ENCODE measurements around the gene WDR13.
"Not testable (repeated sequence)": the region's sequence is repeated elsewhere in the genome, so short reads cannot be mapped to it uniquely, and the experiment has no call there.

The WDR13 gene

DNA sequence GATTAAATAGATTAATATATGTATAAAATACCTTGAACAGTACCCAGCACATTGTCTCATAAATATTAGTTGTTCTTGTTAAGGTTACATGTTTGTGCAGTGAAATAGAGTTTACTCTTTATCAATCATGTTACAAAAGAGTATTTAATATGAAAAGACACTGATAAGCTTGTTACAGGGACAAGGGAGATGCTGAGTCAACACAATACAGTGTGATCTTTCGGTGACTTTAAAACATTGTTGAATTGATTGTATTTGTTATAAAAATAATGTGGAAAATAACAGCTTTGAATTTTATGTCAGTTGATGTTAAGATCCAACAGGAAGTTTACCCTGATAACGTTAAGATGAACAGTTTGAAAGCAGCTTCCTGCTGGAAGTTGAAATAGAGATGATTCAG lies 1.4 kb upstream of the WDR13 start:
- no peak for DNase-seq

DNA sequence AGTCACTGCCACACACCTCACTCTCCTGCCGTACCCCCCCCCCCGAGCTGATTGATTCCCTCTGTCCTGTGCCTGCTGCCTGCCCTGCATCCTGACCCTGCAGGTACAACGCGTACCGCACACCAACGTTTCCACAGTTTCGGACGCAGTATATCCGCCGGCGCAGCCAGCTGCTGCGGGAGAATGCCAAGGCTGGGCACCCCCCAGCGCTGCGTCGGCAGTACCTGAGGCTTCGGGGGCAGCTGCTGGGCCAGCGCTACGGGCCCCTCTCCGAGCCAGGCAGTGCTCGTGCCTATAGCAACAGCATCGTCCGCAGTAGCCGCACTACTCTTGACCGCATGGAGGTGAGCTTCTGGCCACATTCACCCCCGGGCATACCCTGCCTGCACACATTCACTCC lies 1.3 kb downstream of the WDR13 start:
- no peak for DNase-seq

DNA sequence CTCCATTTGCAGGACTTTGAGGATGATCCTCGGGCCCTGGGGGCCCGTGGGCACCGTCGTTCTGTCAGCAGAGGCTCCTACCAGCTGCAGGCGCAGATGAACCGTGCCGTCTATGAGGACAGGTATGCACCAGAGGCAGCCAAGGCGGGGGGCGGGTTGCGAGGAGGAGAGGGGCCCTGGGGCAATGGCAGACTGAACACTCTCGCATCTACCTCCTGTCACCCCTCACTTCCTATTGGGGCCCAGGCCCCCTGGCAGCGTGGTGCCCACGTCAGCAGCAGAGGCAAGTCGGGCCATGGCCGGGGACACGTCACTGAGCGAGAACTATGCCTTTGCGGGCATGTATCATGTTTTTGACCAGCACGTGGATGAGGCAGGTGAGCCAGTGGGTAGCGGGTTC lies 2.0 kb downstream of the WDR13 start:
- DNase-seq, result no peak

DNA sequence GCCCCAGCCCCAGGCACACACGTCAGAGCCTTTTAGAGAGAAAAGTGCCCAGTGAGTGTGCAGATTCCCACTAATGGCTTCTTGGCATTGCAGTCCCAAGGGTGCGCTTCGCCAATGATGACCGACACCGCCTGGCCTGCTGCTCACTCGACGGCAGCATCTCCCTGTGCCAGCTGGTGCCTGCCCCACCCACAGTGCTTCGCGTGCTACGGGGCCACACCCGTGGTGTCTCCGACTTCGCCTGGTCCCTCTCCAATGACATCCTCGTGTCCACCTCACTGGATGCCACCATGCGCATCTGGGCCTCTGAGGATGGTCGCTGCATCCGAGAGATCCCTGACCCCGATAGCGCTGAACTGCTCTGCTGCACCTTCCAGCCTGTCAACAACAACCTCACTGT lies 2.9 kb downstream of the WDR13 start:
- no peak for DNase-seq

DNA sequence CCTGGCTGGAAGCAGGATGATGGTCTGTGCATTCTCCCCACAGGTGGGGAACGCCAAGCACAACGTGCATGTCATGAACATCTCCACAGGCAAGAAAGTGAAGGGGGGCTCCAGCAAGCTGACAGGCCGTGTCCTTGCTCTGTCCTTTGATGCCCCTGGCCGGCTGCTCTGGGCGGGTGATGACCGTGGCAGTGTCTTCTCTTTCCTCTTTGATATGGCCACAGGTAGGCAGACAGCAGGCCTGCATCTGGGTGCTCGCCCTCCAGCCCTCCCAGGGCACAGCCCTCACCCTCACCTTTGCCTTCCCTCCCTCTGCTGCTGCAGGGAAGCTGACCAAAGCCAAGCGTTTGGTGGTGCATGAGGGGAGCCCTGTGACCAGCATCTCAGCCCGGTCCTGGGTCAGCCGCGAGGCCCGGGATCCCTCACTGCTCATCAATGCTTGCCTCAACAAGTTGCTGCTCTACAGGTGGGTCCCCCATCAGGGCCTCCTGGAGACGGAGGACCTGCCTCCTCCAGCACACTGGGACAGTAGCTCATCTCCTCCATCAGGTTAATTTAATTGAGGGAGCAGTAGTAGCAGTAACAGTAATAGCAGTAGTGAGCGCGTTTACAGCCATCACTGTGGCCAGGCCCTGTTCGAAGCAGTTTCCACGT lies 4.6 kb downstream of the WDR13 start:
- no peak for DNase-seq

DNA sequence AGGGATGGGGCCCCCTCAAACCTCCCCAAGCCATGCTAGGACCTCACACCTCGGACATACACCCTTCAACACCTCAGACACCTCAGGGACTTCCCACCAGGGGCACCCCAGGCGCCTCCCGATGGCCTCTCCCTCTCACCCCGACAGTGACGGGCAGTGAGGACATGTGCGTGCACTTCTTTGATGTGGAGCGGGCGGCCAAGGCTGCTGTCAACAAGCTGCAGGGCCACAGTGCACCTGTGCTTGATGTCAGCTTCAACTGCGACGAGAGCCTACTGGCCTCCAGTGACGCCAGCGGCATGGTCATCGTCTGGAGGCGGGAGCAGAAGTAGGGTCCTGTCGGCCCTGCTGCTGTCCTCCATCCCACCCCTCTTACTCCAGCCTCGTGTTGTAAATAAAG lies 7.4 kb downstream of the WDR13 start:
- no peak for DNase-seq

DNA sequence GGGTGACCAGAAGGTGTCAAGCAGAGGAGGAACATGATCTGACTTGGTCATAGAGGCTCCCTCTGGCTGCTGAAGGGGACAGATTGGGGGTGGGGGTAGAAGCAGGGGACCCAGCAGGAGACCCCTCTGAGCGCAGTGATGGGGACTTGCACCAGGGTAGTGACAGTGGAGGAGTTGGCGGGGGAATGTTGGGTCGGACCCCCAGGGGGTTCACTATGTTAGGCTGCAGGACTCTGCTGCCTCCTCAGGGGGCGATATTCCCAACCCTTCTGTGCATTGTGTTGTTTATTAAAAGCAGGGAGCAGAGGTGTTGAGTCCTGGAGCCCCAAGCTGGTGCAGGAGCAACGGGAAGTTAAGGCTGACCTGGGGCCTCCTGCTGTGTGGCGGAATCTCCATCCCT lies 8.8 kb downstream of the WDR13 start:
- DNase-seq, result no peak

DNA sequence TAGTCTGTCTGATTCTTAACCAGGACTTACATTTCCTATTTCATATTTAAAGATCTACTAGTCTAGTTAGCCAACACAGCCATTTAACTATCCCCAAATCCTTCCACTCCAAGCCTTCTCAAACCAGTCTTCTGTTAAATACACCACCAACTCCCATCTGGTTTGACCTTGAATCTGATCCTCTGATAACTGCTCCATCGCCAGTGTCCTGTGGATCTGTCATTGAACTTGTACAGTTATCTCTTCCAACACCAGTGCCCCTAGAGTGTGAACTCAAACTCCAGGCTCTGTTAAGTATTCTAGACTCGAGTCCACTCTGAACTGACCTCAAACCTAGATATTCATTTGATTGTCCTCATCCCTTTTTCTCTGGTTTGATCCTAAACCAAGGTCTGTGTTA lies 14.4 kb downstream of the WDR13 start:
- no peak for DNase-seq

DNA sequence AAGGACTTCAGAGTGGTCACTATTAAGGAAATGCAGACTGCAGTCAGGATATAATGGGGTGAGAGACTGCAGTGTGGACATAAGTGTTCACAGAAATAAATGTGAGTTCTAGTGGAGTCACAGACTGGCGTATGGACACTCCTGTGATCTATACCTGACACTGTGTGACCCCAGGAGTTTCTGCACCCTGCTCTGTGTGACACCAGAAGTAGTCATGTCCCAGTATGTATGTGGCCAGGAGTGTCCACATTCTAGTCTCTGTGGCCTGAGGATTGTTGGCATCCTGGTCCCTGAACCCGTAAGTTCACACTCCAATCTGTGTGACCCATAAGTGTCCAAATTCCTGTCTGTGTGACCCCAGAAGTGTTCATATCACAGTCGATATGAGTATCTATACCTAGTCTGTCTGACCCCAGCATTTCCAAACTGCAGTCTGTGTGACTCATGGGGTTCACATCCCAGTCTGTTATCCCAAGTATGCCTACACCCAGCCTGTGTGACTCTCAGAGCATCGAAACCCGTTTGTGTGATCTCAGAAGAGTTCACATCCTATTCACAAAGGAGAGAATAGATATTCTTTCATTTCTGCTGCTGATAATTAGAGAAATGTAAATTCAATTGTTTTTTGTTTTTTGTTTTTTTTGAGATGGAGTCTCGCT lies 16.3 kb downstream of the WDR13 start:
- DNase-seq, result no peak

DNA sequence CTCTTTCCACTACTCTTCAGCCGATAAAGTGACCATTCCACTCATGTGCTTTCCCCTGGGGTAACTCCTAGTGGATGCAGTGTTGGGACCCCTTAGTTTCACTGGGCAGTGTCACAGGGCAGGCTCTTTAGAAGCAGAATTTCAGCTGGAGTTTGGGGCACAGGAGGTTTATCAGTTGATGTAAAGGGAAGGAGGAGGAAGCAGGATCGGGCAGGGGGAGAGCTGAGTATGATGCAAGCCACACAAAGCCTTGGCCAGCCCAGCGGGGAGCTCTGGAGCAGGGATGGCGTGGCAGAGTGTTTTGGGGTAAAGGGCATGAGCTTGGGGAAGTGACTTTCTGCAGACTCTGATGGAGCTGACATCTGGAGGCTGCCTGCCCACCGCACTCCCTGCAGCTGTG lies 19.3 kb downstream of the WDR13 start:
- no peak for DNase-seq

DNA sequence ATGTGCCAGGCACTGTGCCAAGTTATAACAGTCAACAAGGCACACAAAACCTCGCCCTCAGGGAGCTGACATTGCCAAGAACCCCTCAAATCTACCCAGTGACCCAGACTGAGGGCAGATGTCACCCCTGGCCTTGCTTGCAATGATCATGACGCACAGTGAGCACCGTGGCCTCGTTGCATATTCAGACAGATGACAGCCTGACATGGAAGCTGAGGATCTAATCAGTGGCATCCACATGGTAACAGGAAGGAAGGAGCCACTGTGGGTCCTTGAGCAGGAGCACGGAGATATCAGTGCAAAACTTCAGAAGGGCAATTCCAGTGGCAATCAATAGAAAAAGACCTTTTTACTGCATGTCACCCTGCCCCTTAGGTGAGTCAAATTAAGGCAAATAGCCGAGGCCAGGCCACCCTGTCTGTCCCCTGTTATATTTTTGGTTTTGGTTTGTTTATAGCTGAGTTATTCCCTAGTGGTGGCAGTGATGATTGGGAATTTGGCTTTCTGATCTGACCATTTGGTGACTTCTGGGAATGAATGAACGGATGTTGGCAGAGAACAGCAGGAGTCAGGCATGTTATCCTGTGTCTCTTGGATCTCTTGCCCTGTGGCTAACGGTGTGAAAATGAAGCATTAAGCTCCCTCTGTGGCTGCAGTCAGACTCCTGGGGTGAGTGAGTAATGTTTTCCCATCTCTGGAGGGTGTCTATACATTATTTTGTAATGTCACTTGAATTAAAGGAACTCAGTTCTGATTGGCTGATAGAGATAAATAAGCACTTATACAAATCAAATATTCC lies 20.4 kb downstream of the WDR13 start:
- no peak for DNase-seq

DNA sequence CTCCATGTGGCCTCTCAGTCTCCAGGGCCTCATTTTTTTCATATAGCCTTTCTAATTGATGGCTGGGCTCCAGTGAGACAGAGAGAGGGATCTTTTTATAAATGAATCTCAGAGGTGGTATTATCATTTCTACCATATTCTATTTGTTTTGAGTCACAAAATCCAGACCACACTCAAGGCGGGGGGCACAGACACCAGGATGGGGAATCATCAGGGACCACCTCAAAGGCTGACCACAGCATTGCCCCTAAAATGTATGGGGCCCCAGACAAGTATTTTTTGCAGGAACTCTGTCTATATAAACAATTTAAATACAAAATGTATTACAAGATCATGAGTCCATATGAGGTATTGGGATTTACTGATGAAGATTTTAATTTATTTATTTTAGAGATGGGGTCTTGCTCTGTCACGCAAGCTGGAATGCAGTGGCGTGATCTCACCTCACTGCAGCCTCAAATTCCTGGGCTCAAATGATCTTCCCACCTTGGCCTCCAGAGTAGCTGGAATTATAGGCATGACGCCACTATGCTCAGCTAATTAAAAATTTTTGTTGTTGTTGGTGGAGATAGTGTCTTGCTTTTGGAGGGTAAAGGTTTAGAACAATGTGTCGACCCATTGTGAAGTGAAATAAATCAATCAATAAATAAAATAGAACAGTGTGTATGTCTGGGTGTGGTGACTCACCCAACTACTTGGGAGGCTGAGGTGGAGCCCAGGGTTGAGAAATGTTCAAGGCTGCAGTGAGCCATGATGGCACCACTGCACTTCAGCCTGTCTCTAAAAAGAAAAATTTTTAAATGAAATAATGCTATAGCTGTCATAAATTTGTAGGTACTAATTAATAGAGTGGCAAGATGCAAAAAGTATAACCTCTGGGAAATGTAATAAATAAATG lies 29.4 kb downstream of the WDR13 start:
- DNase-seq, result no peak

DNA sequence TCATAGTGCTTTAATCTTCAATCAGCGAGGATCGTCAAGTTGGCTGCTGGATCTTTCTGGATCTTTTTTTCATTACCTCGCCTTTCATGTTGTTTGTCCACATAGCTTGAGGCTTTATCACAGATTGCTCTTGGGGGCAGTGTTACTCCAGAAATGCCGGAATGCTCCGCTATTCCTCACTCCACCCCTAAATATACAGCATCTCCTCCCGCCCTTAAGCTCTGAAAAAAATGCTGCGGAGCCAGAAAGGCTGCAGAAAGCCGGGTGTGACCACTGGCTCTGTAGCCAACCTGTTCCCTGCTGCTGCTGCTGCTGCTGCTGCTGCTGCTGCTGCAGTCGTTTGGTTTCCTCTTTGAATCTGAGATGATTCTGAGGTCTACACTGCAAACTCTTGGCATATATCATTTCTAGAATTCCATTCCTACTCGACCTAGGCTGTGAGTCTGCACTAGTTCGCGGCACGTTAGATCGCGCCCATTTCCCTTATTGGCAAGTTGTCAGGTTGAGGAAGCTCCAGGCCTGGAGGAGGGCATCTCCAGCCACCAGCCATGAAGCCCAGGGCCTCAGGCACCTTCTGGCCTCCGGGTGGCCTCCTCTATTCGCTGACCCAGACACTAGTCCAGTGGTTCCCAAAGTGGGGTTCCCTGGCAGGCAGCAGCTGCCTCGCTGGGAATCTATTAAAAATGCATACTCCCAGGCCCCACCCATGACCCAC lies 34.2 kb downstream of the WDR13 start:
- DNase-seq, result peak in 4 of 5 experiments; percentile 27 to 87 (median 46)

DNA sequence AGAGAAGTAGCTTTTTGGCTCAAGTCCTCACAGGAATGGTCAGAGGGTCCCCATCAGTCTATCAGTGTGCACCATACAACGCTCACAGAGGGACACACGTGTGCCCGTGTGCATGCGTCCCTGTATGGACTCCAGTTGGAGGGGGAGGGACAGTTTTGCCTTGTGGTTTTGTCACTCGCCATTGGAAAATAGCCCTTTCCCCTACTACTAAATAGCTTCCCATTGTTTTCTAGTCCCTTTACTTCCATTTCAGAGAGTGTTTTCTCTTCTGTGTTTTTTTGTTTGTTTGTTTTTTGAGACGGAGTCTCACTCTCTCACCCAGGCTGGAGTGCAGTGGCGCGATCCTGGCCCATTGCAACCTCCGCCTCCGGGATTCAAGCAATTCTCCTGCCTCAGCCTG lies 34.9 kb downstream of the WDR13 start:
- DNase-seq, result no peak

DNA sequence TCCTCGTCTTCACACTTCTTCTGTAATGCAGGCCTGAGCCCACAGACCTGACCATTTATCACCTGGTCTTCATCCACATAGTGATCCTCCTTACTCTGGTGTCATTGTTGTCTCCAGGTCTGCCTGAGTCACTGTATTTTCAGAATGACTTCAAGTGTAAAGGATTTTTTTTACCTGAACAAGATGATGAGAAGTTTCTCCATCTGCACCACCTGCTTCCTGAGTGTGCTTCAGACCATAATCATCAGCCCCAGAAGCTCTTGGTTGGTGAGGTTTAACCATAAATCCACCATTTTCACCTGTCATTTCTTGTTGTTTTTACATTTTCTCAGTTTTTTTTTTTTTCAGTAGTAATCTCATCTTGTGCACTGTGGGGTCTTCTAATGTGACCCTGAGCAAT lies 39.0 kb downstream of the WDR13 start:
- no peak for DNase-seq

DNA sequence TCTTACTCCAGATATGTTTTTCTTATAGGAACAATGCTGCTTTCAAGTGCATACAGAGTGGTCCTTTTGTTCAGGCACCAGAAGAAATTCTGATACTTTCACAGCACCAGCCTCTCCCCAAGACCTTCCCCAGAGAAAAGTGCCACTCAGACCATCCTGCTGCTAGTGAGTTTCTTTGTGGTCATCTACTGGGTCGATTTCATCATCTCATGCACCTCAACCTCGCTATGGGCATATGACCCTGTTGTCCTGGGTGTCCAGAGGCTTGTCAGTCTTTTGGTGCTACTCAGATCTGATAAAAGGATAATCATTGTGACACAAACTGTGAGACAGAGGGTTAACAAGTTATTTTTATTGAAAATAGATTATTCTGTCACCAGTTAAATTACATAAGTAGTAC lies 39.5 kb downstream of the WDR13 start:
- DNase-seq, result no peak

DNA sequence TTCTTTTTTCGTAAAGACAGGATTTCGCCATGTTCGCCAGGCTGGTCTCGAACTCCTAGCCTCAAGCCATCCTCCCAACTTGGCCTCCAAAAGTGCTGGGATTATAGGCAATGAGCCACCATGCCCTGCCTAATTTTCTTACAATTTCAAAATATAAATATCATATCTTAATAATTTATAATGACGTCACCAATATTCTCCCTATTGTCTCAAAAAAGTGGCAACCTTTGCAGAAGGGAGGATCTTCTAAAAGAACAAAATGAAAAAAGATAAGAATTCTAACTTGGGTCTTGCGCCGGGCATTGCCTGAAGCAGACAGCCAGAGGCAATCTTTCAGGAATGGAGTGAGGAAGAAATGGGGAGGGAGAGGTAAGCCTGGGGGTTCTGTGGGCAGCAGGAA lies 48.4 kb downstream of the WDR13 start:
- no peak for DNase-seq

DNA sequence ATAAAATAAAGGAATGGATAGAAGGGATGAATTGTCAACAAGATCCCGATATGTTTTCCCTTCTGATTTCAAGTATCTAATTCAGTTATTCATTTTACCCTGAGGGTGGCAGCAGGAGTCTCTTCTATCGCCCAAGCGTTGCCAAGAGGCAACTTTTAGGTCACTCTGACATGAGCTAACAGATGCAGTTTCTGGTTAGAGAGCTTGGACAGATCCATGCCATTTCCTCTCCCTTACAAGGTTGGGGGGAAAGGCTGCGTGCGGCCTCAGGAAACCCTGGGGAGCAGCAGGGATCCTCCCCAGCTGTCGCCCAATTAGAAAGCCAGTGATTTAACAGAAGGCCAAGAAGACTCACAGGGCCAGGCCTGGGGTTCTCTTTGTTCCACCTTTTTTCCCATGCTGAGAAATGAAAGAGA lies 51.1 kb downstream of the WDR13 start:
- peak in 3 of 5 experiments; percentile 10 to 58 (median 21) for DNase-seq

DNA sequence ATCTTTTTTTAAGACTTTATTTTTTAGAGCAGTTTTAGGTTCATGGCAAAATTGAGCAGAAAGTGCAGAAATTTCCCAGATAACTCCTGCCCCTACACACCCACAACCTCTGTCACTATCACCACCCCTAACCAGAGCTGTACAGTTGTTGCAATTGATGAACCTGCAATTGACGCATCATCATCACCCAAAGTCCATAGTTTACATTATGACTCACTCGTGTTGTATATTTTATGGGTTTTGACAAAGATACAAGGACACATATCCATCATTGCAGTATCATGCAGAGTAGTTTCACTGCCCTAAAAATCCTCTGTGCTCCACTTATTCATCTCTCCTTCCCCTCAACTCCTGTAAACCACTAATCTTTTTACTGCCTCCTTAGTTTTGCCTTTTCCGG lies 51.8 kb downstream of the WDR13 start:
- no peak for DNase-seq

DNA sequence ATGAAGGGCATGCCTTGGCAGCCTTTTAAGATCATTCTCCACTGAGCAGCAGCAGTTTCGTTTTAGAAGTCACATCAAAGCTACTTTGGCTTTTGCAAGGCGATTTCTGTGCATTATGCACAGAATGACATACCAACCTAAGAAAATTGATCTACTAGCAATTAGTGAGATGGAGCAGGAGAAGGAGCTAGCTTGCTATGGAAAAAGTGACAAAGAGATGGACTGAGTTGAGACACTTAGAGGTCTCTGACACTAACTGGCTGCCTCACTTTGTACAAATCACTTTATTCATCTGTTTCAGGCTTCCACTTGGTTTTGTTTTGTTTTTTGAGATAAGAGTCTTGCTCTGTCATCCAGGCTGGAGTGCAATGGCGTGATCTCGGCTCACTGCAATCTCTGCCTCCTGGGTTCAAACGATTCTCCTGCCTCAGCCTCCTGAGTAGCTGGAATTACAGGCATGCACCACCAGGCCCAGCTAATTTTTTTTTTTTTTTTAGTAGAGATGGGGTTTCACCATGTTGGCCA lies 54.8 kb downstream of the WDR13 start:
- DNase-seq, result peak in 1 of 5 experiments; percentile 5

DNA sequence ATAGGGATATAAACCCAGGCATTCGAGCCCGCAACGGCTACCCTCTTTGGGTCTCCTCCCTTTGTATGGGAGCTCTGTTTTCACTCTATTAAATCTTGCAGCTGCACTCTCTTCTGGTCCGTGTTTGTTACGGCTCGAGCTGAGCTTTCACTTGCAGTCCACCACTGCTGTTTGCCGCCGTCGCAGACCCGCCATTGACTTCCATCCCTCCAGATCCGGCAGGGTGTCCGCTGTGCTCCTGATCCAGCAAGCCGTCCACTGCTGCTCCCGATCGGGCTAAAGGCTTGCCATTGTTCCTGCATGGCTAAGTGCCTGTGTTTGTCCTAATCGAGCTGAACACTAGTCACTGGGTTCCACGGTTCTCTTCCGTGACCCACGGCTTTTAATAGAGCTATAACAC lies 57.5 kb downstream of the WDR13 start:
- not testable (repeated sequence) for DNase-seq

Measured in T-helper 2 cell (primary cell).